Activated T-helper 1 cell treated with anti-CD3 and anti-CD28 coated beads, Interleukin-12 subunit alpha, Interleukin-12 subunit beta, Interleukin-2, Interleukin-4 antibody, amounts not matched to agents 30 ng/mL and 10 ng/mL and 1 ng/mL, durations not matched to agents 14 hours and 24 hours and 36 hours (primary cell): ENCODE measurements around the gene COG7. TPM values are rescaled to one million over a fixed set of nuclear protein-coding genes. Genes with fewer than 3 reads are reported as not detected.
"Not testable (repeated sequence)": the region's sequence is repeated elsewhere in the genome, so short reads cannot be mapped to it uniquely, and the experiment has no call there.

Source experiments
- DNase-seq: peaks from one replicate; pipeline ENCODE4 v3.0.0; 2021; ENCODE audit warnings: low spot score
- H3K27ac Mint-ChIP-seq: one replicate; pipeline ENCODE4 v1.8.0; 2021; ENCODE audit warnings: mild to moderate bottlenecking, mixed read lengths
- H3K27me3 Mint-ChIP-seq: one replicate; pipeline ENCODE4 v1.8.0; 2022; ENCODE audit warnings: mild to moderate bottlenecking, moderate library complexity, mixed read lengths; ENCODE audit not compliant: insufficient read depth
- H3K36me3 Mint-ChIP-seq: one replicate; pipeline ENCODE4 v1.8.0; 2021; ENCODE audit warnings: low read depth, mixed read lengths
- H3K4me1 Mint-ChIP-seq: one replicate; pipeline ENCODE4 v1.8.0; 2021; ENCODE audit warnings: low read depth, mixed read lengths
- H3K4me3 Mint-ChIP-seq: one replicate; pipeline ENCODE4 v1.8.0; 2021; ENCODE audit warnings: mild to moderate bottlenecking, moderate library complexity, mixed read lengths
- H3K9me3 Mint-ChIP-seq: one replicate; pipeline ENCODE4 v1.8.0; 2021; ENCODE audit warnings: mixed read lengths
- intact Hi-C: fragments of 100-400 bp; cut with micrococcal nuclease; formaldehyde crosslinking; loops from one replicate; pipeline ENCODE4 v1.15.1; 2024
- total RNA-seq: library from RNA; stranded (reverse); gene quantifications from 2 replicates; pipeline ENCODE4 v1.2.3, GENCODE V29; 2022

Gene COG7
- total RNA-seq, 1 donor from 2014 or later: 23.5 TPM

DNA sequence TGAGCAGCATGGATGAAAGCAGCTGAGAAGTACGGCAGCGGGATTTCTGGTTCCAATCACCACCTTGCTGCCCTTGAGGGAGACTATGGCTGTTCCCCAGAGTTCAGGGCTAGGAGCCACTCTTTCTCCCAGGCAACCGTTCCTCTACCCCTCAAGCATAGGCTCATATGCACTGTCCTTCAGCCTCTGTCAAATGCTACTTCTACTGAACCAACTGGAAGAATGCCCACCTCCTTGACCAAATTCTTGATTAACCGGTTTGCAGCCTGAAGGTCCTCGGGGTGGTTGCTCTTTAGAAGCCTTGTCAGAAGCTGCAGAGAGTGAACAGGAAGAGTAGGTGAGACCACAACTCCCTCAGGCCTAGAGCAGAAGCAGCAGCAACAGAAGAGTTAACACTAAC, 33.5 kb upstream of the COG7 start:
- no peaks in the 10 kb centered on the region for H3K4me1 Mint-ChIP-seq
- H3K4me3 Mint-ChIP-seq: no peak overlapping the region
- intact Hi-C loops: no loop called here
- H3K36me3 Mint-ChIP-seq: peaks cover 49% of the 10 kb centered on the region
- H3K27ac Mint-ChIP-seq: no peak overlapping the region
- no peaks in the 10 kb centered on the region for H3K9me3 Mint-ChIP-seq
- no peak for DNase-seq
- no peaks in the 10 kb centered on the region for H3K27me3 Mint-ChIP-seq

DNA sequence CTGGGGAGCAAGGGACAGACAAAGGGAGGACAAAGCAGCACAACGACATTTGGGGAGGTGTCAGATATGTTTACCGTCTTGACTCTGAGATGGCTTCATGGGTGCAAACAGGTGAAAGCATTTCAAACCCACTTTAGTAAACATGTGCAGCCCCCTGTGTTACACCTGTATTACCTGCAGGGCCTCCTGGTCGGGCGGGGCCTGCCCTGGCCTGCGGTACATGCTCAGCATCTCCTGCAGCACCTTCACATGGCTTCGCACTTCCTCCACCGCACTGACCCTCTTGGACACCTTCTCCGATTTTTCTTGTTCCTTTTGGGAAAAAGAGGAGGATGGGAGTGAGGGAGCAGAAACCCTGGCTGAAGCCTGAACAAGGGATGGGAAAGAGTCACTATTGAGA, 32.9 kb upstream of the COG7 start:
- intact Hi-C loops: no loop called here
- no peak overlapping the region for H3K27ac Mint-ChIP-seq
- H3K27me3 Mint-ChIP-seq: no peaks in the 10 kb centered on the region
- DNase-seq: no peak
- no peaks in the 10 kb centered on the region for H3K9me3 Mint-ChIP-seq
- no peaks in the 10 kb centered on the region for H3K4me1 Mint-ChIP-seq
- peaks cover 44% of the 10 kb centered on the region for H3K36me3 Mint-ChIP-seq
- H3K4me3 Mint-ChIP-seq: no peak overlapping the region

DNA sequence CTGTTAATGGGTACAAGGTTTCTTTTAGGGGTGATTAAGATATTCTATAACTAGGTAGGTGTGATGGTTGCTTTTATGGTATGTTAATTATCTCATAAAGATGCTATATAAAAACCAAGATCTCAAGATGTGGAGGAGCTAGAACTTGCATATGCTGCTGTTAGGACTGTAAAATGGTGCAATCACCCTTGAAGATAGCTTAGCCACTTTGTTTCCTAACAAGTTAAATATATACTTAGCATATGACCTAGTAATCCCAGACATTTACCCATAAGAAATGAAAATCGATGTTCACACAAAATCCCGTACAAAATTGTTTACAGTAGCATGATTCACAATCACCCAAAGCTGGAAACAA, 32.2 kb upstream of the COG7 start:
- Mint-ChIP-seq H3K27me3 (no peaks in the 10 kb centered on the region), H3K9me3 (no peaks in the 10 kb centered on the region), H3K4me3 (no peak overlapping the region), H3K4me1 (no peaks in the 10 kb centered on the region), H3K36me3 (peaks cover 48% of the 10 kb centered on the region), H3K27ac (no peak overlapping the region)
- intact Hi-C loops: no loop called here
- DNase-seq: no peak

DNA sequence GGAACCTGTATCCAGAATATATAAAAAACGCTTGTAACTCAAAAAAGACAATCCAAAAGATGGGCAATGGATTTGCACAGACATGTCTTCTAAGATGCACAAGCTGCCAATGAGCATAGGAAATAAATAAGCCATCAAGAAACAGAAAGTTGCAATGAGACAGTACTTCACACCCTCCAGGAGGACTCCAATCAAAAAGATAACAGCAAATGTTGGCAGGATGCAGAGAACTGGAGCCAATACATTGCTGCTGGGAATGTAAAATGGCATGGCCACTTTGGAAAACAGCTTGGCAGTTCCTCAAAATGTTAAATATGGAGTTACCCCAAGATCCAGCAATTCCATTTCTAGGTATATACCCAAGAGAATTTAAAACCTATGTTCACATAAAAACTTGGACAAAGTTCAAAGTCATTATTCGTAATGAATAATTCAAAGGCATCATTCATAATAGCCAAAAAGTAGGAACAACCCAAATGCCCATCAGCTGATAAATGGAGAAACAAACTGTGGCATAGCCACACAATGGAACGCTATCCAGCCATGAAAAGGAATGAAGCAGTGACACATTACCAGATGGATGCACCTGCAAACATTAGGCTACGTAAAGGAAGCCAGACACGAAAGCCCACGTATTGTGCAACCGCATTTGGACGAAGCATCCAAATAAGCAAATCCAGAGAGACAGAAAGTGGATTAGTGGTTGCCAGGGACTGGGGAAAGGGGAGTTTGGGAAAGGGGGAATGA, 31.7 kb upstream of the COG7 start:
- intact Hi-C loops: no loop called here
- Mint-ChIP-seq H3K4me1 (no peaks in the 10 kb centered on the region), H3K9me3 (no peaks in the 10 kb centered on the region), H3K27ac (peak overlapping the region; percentile 33), H3K4me3 (no peak overlapping the region), H3K27me3 (no peaks in the 10 kb centered on the region), H3K36me3 (peaks cover 48% of the 10 kb centered on the region)
- DNase-seq: no peak

DNA sequence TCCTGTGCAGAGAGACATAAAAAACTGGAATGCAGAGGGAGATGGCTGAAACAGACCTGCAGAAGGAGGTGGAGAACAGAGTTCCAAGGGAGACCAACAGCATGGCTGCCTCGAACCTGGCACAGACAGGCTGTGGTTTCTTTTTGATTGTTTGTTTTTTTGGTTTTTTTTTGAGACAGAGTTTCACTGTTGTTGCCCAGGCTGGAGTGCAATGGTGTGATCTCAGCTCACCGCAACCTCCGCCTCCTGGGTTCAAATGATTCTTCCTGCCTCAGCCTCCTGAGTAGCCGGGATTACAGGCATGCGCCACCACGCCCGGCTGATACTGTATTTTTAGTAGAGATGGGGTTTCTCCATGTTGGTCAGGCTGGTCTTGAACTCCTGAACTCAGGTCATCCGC, 30.5 kb upstream of the COG7 start:
- H3K9me3 Mint-ChIP-seq, DNase-seq, H3K4me1 Mint-ChIP-seq, H3K27ac Mint-ChIP-seq, intact Hi-C loops, H3K4me3 Mint-ChIP-seq, H3K27me3 Mint-ChIP-seq: not testable (repeated sequence)
- H3K36me3 Mint-ChIP-seq: peaks cover 52% of the 10 kb centered on the region

DNA sequence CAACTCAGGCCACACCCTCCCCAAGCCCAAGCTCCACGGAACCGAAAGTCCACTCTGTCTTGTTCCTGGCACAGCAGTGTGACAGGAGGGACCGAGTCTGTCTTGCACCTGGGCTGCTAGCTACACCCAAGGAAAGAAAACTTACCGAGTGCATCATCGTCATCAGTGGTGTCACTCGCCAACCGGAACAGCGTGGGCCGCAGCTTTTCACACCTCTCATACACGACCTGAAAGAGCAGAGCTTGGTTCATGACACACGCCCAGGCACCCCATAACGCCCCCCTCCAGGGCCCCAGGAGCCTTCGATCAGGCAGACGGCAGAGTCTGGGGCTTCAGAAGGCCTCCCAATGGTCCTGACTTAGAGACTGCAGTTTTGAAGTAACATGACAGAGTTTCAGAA, 29.8 kb upstream of the COG7 start:
- no peak overlapping the region for H3K27ac Mint-ChIP-seq
- H3K4me3 Mint-ChIP-seq: no peak overlapping the region
- H3K4me1 Mint-ChIP-seq: no peaks in the 10 kb centered on the region
- no peaks in the 10 kb centered on the region for H3K27me3 Mint-ChIP-seq
- H3K9me3 Mint-ChIP-seq: no peaks in the 10 kb centered on the region
- H3K36me3 Mint-ChIP-seq: peaks cover 52% of the 10 kb centered on the region
- intact Hi-C loops: no loop called here
- no peak for DNase-seq

DNA sequence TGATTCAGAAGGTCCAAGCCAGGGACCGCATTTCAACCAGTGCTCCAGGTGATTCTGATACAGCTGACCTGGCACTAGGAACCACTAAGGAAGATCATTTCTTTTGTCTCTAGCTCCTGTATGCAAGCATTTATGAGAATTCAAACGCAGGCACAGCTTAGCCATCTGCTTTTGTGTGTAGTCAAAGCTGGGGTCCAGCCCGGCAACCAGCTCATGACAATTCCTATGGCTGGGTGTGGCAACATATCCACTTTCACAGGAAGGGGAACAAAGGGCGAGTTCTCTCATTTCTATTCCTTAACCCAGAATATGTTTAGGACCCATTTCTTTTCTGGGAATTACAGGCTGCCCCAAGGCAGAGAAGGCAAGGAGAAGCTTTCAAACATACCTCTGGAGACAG, 27.3 kb upstream of the COG7 start:
- Mint-ChIP-seq H3K9me3 (no peaks in the 10 kb centered on the region), H3K27me3 (no peaks in the 10 kb centered on the region), H3K36me3 (peaks cover 44% of the 10 kb centered on the region), H3K27ac (no peak overlapping the region), H3K4me3 (no peak overlapping the region), H3K4me1 (no peaks in the 10 kb centered on the region)
- intact Hi-C loops: no loop called here
- DNase-seq: no peak

DNA sequence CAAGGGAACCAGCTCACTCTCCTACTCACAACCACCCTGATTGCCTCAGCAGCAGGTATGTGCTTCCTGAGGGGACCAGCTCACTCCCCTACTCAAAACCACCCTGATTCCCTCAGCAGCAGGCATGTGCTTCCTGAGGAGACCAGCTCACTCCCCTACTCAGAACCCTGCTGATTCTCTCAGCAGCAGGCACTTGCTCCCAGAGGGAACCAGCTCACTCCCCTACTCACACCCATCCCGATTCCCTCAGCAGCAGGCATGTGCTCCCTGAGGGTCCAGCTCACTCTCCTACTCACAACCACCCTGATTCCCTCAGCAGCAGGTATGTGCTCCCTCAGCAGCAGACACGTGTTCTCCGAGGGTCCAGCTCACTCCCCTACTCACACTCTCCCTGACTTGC, 26.1 kb upstream of the COG7 start:
- no peak for DNase-seq
- Mint-ChIP-seq H3K4me3 (no peak overlapping the region), H3K36me3 (peaks cover 40% of the 10 kb centered on the region), H3K27ac (no peak overlapping the region), H3K27me3 (no peaks in the 10 kb centered on the region), H3K9me3 (no peaks in the 10 kb centered on the region), H3K4me1 (no peaks in the 10 kb centered on the region)
- intact Hi-C loops: no loop called here

DNA sequence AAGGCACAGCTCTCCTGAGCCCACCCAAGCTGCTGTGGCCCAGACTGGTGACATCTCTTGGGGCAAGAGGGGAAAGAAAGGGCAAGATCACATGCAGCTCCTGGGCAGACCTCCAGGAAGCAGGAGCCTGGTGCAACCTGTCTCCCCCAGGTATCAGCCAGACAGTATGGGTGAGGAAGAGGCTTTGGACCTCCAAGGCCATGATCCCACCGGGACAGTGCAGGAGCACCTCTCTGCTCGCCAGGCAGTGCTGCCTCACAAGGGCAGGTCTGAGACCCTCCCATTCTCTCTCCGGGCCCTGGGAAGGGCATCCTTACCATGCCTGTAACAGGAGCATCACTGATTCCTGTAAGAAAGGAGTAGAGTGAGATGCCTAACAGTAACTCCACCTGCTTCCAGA, 25.6 kb upstream of the COG7 start:
- intact Hi-C loops: no loop called here
- H3K27me3 Mint-ChIP-seq: no peaks in the 10 kb centered on the region
- DNase-seq: no peak
- no peaks in the 10 kb centered on the region for H3K9me3 Mint-ChIP-seq
- no peaks in the 10 kb centered on the region for H3K4me1 Mint-ChIP-seq
- no peak overlapping the region for H3K27ac Mint-ChIP-seq
- no peak overlapping the region for H3K4me3 Mint-ChIP-seq
- H3K36me3 Mint-ChIP-seq: peaks cover 46% of the 10 kb centered on the region

DNA sequence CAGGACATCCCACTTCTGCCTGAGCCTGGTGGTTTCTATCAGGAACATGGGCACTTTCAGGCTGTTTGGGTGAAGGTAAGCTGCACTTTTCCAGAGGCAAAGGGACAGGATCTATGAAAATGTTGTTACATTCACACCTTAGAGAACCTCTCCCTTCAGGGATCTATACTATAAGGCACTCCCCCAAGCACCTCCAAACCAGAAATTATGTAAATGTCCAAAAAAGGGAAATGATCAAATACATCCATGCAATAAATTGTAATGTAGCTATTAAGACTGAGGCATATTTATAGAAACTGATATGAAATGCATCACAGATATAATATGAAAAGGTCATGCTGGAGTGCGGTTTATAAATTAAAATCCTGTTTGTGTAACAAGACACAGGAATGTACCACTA, 23.3 kb upstream of the COG7 start:
- peaks cover 31% of the 10 kb centered on the region for H3K36me3 Mint-ChIP-seq
- H3K27me3 Mint-ChIP-seq: no peaks in the 10 kb centered on the region
- no peak overlapping the region for H3K27ac Mint-ChIP-seq

DNA sequence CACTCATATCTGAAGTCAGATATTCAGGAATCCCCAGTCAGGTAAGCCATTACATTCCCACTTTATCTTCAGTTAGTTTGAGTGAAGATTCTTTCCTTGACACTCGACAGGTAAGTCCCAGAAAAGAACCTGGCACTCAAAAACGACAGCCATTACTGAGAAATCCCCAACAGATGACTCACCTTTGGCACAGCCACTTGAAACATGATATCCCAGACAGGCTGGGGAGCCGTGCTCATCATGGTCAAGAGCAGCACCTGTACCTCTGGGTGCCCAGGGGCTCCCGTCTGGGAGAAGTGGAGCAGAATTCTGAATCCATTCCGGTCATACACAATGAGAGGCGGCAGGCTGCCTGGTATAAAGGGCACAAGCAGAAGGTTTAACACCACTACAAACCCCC, 16.8 kb upstream of the COG7 start:
- Mint-ChIP-seq H3K4me3 (no peak overlapping the region), H3K36me3 (peaks cover 39% of the 10 kb centered on the region), H3K27ac (no peak overlapping the region), H3K4me1 (no peaks in the 10 kb centered on the region), H3K9me3 (no peaks in the 10 kb centered on the region), H3K27me3 (no peaks in the 10 kb centered on the region)
- intact Hi-C loops: no loop called here
- no peak for DNase-seq

More for the DNA sequence above, 23.3 kb upstream of the COG7 start:
- no peak for DNase-seq
- Mint-ChIP-seq H3K4me1 (no peaks in the 10 kb centered on the region), H3K4me3 (no peak overlapping the region), H3K9me3 (no peaks in the 10 kb centered on the region)
- intact Hi-C loops: no loop called here

DNA sequence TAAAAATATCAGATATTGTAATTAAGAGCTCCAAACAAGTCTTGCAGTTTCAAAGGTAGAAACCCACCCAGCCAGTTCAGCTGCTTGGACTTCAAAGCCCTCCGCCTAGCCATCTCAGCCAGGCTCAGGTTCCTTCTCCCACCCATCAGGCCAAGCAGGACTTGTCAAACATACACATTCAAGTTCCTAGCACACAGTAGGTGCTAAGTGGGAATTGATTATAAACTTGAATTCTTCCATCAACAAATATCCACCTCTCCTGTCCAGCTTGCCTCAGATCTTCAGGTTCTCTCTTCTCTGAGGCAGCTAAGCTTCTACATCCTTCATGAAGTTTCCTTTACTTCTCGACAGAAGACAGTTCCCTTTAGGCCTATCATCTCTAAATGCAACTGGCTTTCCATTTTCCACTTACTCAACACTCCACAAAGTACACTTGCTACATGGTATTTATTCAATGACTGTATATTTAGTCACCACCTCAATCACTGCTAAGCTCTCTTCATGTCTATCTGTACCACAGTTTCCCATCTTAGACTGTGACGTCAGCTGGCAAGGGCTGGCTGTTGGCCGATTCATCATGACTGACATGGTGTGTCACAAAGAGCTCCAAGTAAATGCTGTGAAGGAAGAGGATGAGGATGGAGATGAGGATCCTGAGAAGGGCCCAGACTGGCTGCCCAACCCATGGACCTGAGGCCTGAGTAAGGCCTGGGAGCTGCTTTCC, 13.3 kb upstream of the COG7 start:
- no peak overlapping the region for H3K27ac Mint-ChIP-seq
- intact Hi-C loops: no loop called here
- H3K9me3 Mint-ChIP-seq: no peaks in the 10 kb centered on the region
- no peaks in the 10 kb centered on the region for H3K4me1 Mint-ChIP-seq
- H3K27me3 Mint-ChIP-seq: no peaks in the 10 kb centered on the region
- no peak overlapping the region for H3K4me3 Mint-ChIP-seq
- H3K36me3 Mint-ChIP-seq: peaks cover 33% of the 10 kb centered on the region
- no peak for DNase-seq

DNA sequence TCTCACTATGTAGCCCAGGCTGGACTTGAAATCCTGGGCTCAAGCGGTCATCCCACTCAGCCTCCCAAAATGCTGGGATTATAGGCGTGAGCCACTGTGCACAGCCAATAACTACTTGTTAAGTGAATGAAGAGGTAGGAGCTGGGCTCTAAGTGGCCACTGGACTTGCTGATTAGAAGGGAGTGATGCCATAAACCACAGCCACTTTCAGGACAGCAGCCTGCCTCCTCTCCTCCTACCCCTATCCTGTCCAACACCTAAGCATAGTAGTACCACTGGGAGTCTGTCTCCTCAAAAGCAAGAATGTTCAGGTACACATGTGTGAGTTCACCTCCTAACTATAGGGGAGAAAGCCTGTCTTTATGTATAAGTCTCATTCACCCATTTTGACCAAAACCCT, 12.2 kb upstream of the COG7 start:
- intact Hi-C loops: no loop called here

More for the DNA sequence above, 12.2 kb upstream of the COG7 start:
- Mint-ChIP-seq H3K27ac (no peak overlapping the region), H3K4me3 (no peak overlapping the region), H3K27me3 (no peaks in the 10 kb centered on the region), H3K36me3 (peaks cover 32% of the 10 kb centered on the region), H3K4me1 (no peaks in the 10 kb centered on the region), H3K9me3 (no peaks in the 10 kb centered on the region)
- DNase-seq: no peak
